Measurements from ENCODE around the gene CDH8. TPM values are rescaled to one million over a fixed set of nuclear protein-coding genes. Genes with fewer than 3 reads are reported as not detected.

CDH8 gene
- polyA plus RNA-seq, 2 of the 4 experiments (the other 2 are of a cell fraction), result 0.23 to 0.94 TPM

- FAIRE-seq, result no peak
- Histone ChIP-seq H3K4me3 (no peak overlapping the region), H3K27ac (no peak overlapping the region), H3K4me1 (no peaks in the 10 kb centered on the region), H3K9me3 (no peaks in the 10 kb centered on the region), H3K4me2 (no peak overlapping the region)
- ChIA-PET POLR2A (no interaction called here), CTCF (no interaction called here)
- DNase-seq (ENCODE audit: low read depth in 1 of 2, low spot score in 1 of 2), result no peak
- 6% methylated on average over 2 of the region's 2 CpGs for WGBS (ENCODE audit: missing lambda C conversion rate)
- TF ChIP-seq USF2 (IDR thresholded peaks at IDR 0.05), result no peak
- ATAC-seq, result no peak
These were observed 272.2 kb downstream of the CDH8 start for GRCh38 chr16:61763991-61764390.

DNA sequence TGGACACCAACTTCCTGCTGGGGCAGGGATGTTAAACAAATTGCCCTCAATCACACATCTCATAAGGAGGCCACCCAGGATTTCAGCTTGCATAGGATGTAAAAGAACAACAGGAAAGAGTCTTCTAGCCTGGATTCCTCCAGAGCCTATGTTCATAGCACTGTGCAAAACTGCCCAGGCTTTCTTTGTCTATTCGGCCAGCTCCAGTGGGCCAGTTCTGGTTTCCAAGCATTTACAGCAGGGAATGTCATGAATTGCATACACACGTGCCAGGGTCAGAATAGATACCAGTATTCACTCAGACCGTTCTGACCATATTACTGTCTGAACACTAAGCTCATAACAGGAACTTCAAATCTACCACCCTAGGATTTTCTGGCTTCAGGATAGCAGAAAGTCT, 273.2 kb downstream of the CDH8 start:
- H3K4me2 ChIP-seq, result no peak overlapping the region

DNA sequence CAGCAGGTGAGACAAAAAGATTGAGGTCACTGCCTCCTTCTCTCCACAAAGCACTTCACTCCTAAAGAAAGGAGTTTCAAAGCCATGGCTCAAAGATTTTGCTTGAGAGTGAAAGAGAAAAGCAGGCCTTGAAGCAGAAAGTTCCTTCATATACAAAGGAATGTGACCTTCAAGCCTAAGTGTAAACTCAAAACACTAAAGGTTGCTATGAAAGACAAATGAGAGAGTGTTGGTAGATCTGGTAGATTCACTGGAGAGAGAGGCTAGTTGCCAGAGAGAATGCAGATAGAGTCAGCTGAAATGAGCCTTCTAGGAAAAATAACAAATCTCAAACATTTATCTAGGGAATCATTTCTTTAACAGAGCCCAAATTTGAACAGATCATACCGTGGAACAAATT, 305.2 kb downstream of the CDH8 start:
- Histone ChIP-seq H3K4me1 (no peaks in the 10 kb centered on the region), H3K27ac (no peak overlapping the region), H3K4me3 (no peak overlapping the region), H3K9me3 (no peaks in the 10 kb centered on the region), H3K4me2 (no peak overlapping the region)
- ATAC-seq (no peak), FAIRE-seq (no peak), DNase-seq (ENCODE audit: low read depth in 1 of 2, low spot score in 1 of 2) (no peak)
- POLR2A ChIA-PET, result no interaction called here
- CTCF ChIA-PET, result no interaction called here
- 38% methylated on average over 1 of the region's 1 CpG for WGBS (ENCODE audit: missing lambda C conversion rate)
- no peak for TF ChIP-seq RAD21 (conservative IDR thresholded peaks at IDR 0.05 in 1 of 2, IDR thresholded peaks at IDR 0.05 in 1 of 2)
- TF ChIP-seq ZSCAN20 (CRISPR knock-in tag; IDR thresholded peaks at IDR 0.05), result no peak
- no peak for TF ChIP-seq HMGXB4 (CRISPR knock-in tag; IDR thresholded peaks at IDR 0.05; ENCODE audit: borderline replicate concordance)
- no peak for TF ChIP-seq EHF (CRISPR knock-in tag; IDR thresholded peaks at IDR 0.05)
- TF ChIP-seq TP53 (CRISPR knock-in tag; IDR thresholded peaks at IDR 0.05), result no peak
- no peak for TF ChIP-seq FOXS1 (CRISPR knock-in tag; IDR thresholded peaks at IDR 0.05)
- TF ChIP-seq ZC3H11A (IDR thresholded peaks at IDR 0.05), result no peak
- TF ChIP-seq, protein P1, sequence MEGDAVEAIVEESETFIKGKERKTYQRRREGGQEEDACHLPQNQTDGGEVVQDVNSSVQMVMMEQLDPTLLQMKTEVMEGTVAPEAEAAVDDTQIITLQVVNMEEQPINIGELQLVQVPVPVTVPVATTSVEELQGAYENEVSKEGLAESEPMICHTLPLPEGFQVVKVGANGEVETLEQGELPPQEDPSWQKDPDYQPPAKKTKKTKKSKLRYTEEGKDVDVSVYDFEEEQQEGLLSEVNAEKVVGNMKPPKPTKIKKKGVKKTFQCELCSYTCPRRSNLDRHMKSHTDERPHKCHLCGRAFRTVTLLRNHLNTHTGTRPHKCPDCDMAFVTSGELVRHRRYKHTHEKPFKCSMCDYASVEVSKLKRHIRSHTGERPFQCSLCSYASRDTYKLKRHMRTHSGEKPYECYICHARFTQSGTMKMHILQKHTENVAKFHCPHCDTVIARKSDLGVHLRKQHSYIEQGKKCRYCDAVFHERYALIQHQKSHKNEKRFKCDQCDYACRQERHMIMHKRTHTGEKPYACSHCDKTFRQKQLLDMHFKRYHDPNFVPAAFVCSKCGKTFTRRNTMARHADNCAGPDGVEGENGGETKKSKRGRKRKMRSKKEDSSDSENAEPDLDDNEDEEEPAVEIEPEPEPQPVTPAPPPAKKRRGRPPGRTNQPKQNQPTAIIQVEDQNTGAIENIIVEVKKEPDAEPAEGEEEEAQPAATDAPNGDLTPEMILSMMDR (IDR thresholded peaks at IDR 0.05), result no peak
- TF ChIP-seq EHMT2 (IDR thresholded peaks at IDR 0.05; ENCODE audit: low read depth), result no peak

More for the DNA sequence above, 273.2 kb downstream of the CDH8 start:
- ATAC-seq (no peak), DNase-seq (ENCODE audit: low read depth in 1 of 2, low spot score in 1 of 2) (no peak), FAIRE-seq (no peak)
- Histone ChIP-seq H3K4me3 (no peak overlapping the region), H3K9me3 (no peaks in the 10 kb centered on the region), H3K27ac (no peak overlapping the region), H3K4me1 (no peaks in the 10 kb centered on the region)
- ChIA-PET POLR2A (no interaction called here), CTCF (no interaction called here)
- no peak for TF ChIP-seq HES2 (IDR thresholded peaks at IDR 0.05)
- TF ChIP-seq BCL3 (IDR thresholded peaks at IDR 0.05), result no peak
- TF ChIP-seq PHF8 (IDR thresholded peaks at IDR 0.05; ENCODE audit: borderline replicate concordance, low read depth), result no peak
- TF ChIP-seq HOXA7 (CRISPR knock-in tag; IDR thresholded peaks at IDR 0.05), result no peak
- TF ChIP-seq NR3C1 (IDR thresholded peaks at IDR 0.05), result no peak
- no peak for TF ChIP-seq SMC3 (IDR thresholded peaks at IDR 0.05)
- no peak for TF ChIP-seq SREBF2 (IDR thresholded peaks at IDR 0.05)
- no peak for TF ChIP-seq CHD2 (IDR thresholded peaks at IDR 0.05; ENCODE audit: low read length, partially characterized antibody)
- TF ChIP-seq RNF2 (IDR thresholded peaks at IDR 0.05; ENCODE audit: borderline replicate concordance, low read depth), result no peak
- TF ChIP-seq MAFK (IDR thresholded peaks at IDR 0.05; ENCODE audit: partially characterized antibody), result no peak
- TF ChIP-seq FOSB (CRISPR knock-in tag; IDR thresholded peaks at IDR 0.05), result no peak
- TF ChIP-seq CBX2 (IDR thresholded peaks at IDR 0.05; ENCODE audit: borderline replicate concordance, low read depth), result no peak
- TF ChIP-seq HEYL (CRISPR knock-in tag; IDR thresholded peaks at IDR 0.05), result no peak
- TF ChIP-seq ATOH8 (CRISPR knock-in tag; IDR thresholded peaks at IDR 0.05; ENCODE audit: low read depth), result no peak
- TF ChIP-seq CEBPB (IDR thresholded peaks at IDR 0.05), result no peak
- TF ChIP-seq, protein P2, sequence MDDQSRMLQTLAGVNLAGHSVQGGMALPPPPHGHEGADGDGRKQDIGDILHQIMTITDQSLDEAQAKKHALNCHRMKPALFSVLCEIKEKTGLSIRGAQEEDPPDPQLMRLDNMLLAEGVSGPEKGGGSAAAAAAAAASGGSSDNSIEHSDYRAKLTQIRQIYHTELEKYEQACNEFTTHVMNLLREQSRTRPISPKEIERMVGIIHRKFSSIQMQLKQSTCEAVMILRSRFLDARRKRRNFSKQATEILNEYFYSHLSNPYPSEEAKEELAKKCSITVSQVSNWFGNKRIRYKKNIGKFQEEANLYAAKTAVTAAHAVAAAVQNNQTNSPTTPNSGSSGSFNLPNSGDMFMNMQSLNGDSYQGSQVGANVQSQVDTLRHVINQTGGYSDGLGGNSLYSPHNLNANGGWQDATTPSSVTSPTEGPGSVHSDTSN (IDR thresholded peaks at IDR 0.05), result no peak
- 7% methylated on average over 3 of the region's 3 CpGs for WGBS (ENCODE audit: missing lambda C conversion rate)
